ENCODE results near the gene ZFPL1.
A peak's percentile ranks its signal among the peaks of the same experiment; 100 is the strongest.

The ZFPL1 gene

GRCh38 chr11:65125197-65126056 lies 41.4 kb downstream of the ZFPL1 start:
- Histone ChIP-seq H3K4me1 (peaks cover 22 to 50% (median 34%) of the 10 kb centered on the region in 10 experiments), H3K4me2 (no peak overlapping the region), H3K36me3 (peaks cover 68 to 77% (median 73%) of the 10 kb centered on the region in 11 experiments), H3K4me3 (no peak overlapping the region), H4K20me1 (peaks cover 5 to 61% (median 32%) of the 10 kb centered on the region in 11 experiments; a peak in 19 of 22 replicates), H3K9me3 (replicated peaks in 1 of 11) (no peaks in the 10 kb centered on the region), H3K27me3 (no peaks in the 10 kb centered on the region), H3K27ac (no peak overlapping the region), H3K9ac (no peak overlapping the region; a peak in 3 of 22 replicates)
- no peak for TF ChIP-seq Cebpa-rat (IDR thresholded peaks at IDR 0.05)

GRCh38 chr11:65126624-65127274 lies 42.7 kb downstream of the ZFPL1 start:
- H3K27me3 ChIP-seq: no peaks in the 10 kb centered on the region
- peaks cover 22 to 56% (median 39%) of the 10 kb centered on the region in 10 experiments for H3K4me1 ChIP-seq
- no peaks in the 10 kb centered on the region for H3K9me3 ChIP-seq (replicated peaks in 1 of 11)
- no peak overlapping the region for H3K27ac ChIP-seq
- no peak overlapping the region for H3K4me2 ChIP-seq
- TF ChIP-seq Cebpa-rat (IDR thresholded peaks at IDR 0.05): no peak
- H3K4me3 ChIP-seq: no peak overlapping the region
- peaks cover 16 to 62% (median 36%) of the 10 kb centered on the region in 11 experiments; a peak in 20 of 22 replicates for H4K20me1 ChIP-seq
- H3K9ac ChIP-seq: peak overlapping the region in 6 of 11 experiments; percentile 3 to 32 (median 16); a peak in 3 of 22 replicates
- peaks cover 70 to 80% (median 76%) of the 10 kb centered on the region in 11 experiments for H3K36me3 ChIP-seq

- Histone ChIP-seq H4K20me1 (peaks cover 25 to 70% (median 45%) of the 10 kb centered on the region in 11 experiments; a peak in 20 of 22 replicates), H3K9ac (0 out of 22 replicates have a peak overlapping the region, but pooled peaks of 3 of the 11 experiments have one; percentile 18 to 32 (median 27)), H3K36me3 (peaks cover 73 to 85% (median 82%) of the 10 kb centered on the region in 11 experiments), H3K27ac (no peak overlapping the region), H3K4me1 (peaks cover 31 to 63% (median 47%) of the 10 kb centered on the region in 10 experiments), H3K4me3 (no peak overlapping the region), H3K4me2 (no peak overlapping the region), H3K27me3 (no peaks in the 10 kb centered on the region), H3K9me3 (replicated peaks in 1 of 11) (no peaks in the 10 kb centered on the region)
- no peak for TF ChIP-seq Cebpa-rat (IDR thresholded peaks at IDR 0.05)
Measured at GRCh38 chr11:65127473-65128181, 43.6 kb downstream of the ZFPL1 start.

- H3K36me3 ChIP-seq: peaks cover 73 to 87% (median 83%) of the 10 kb centered on the region in 11 experiments
Measured at GRCh38 chr11:65128182-65129145, 44.4 kb downstream of the ZFPL1 start.

GRCh38 chr11:65129649-65130441 lies 45.8 kb downstream of the ZFPL1 start:
- H3K9me3 ChIP-seq (replicated peaks in 1 of 11): no peaks in the 10 kb centered on the region
- peak overlapping the region in 5 of 11 experiments; percentile 13 to 50 (median 29); a peak in 8 of 22 replicates for H3K27ac ChIP-seq
- H3K4me3 ChIP-seq: peak overlapping the region in 1 of 10 experiments; percentile 34; a peak in 1 of 20 replicates
- peak overlapping the region in 7 of 11 experiments; percentile 44 to 100 (median 86); a peak in 14 of 22 replicates for H3K4me2 ChIP-seq
- H4K20me1 ChIP-seq: peaks cover 29 to 81% (median 49%) of the 10 kb centered on the region in 11 experiments; a peak in 20 of 22 replicates
- no peaks in the 10 kb centered on the region for H3K27me3 ChIP-seq
- H3K4me1 ChIP-seq: peaks cover 26 to 49% (median 43%) of the 10 kb centered on the region in 10 experiments
- TF ChIP-seq Cebpa-rat (IDR thresholded peaks at IDR 0.05): no peak
- H3K9ac ChIP-seq: peak overlapping the region in 7 of 11 experiments; percentile 26 to 61 (median 48); a peak in 14 of 22 replicates
- peaks cover 66 to 79% (median 73%) of the 10 kb centered on the region in 11 experiments for H3K36me3 ChIP-seq

More at GRCh38 chr11:65128182-65129145, 44.4 kb downstream of the ZFPL1 start:
- Histone ChIP-seq H3K27ac (no peak overlapping the region; a peak in 1 of 22 replicates), H3K4me3 (no peak overlapping the region), H4K20me1 (peaks cover 29 to 79% (median 46%) of the 10 kb centered on the region in 11 experiments; a peak in 20 of 22 replicates), H3K9ac (peak overlapping the region in 3 of 11 experiments; percentile 46 to 61 (median 57); a peak in 3 of 22 replicates), H3K4me1 (peaks cover 31 to 63% (median 47%) of the 10 kb centered on the region in 10 experiments), H3K27me3 (no peaks in the 10 kb centered on the region), H3K9me3 (replicated peaks in 1 of 11) (no peaks in the 10 kb centered on the region), H3K4me2 (peak overlapping the region in 1 of 11 experiments; percentile 100; a peak in 1 of 22 replicates)
- no peak for TF ChIP-seq Cebpa-rat (IDR thresholded peaks at IDR 0.05)

GRCh38 chr11:65130631-65131416 lies 46.8 kb downstream of the ZFPL1 start:
- no peak for TF ChIP-seq Cebpa-rat (IDR thresholded peaks at IDR 0.05)
- Histone ChIP-seq H3K9me3 (replicated peaks in 1 of 11) (no peaks in the 10 kb centered on the region), H3K4me1 (peaks cover 33 to 57% (median 50%) of the 10 kb centered on the region in 10 experiments), H3K27ac (peak overlapping the region in 5 of 11 experiments; percentile 12 to 98 (median 96); a peak in 8 of 22 replicates), H3K4me3 (peak overlapping the region in 4 of 10 experiments; percentile 22 to 92 (median 89); a peak in 8 of 20 replicates), H3K27me3 (no peaks in the 10 kb centered on the region), H3K9ac (peak overlapping the region; percentile 88 to 100 (median 96); a peak in 18 of 22 replicates), H4K20me1 (peaks cover 29 to 76% (median 49%) of the 10 kb centered on the region in 11 experiments; a peak in 20 of 22 replicates), H3K4me2 (peak overlapping the region in 10 of 11 experiments; percentile 86 to 100 (median 97); a peak in 19 of 22 replicates), H3K36me3 (peaks cover 58 to 69% (median 63%) of the 10 kb centered on the region in 11 experiments)

Data from BLaER1 treated with 17β-estradiol and CSF1 and Interleukin-3, amounts not matched to agents 10 nM and 100 nM (cell line).